GM21786 (cell line): Measurements from ENCODE around the gene RORB.

Experiments used
- ATAC-seq: cut with Tn5 transposase; IDR thresholded peaks from one replicate; pipeline ENCODE4 v1.9.1; 2021; ENCODE audit not compliant: unreplicated experiment

Gene RORB

DNA sequence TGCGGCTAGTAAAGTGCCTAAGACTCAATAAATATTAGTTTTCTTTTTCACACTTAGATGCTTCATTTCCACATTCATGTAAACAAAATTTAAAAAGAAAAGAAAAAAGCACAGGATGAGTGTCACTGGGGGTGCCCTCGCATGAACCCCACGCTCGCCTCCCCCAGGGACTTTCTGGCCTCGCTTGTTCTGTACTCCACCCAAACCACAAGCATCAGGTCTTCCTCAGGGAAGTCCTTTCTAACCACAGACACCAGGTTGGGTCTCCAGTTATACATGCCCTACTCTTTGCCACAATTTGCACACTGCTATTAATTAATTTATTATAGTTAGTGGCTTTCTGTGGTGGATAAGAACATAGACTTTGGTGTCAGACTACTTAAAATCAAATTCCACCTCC, 92.4 kb downstream of the RORB start:
- ATAC-seq: no peak

DNA sequence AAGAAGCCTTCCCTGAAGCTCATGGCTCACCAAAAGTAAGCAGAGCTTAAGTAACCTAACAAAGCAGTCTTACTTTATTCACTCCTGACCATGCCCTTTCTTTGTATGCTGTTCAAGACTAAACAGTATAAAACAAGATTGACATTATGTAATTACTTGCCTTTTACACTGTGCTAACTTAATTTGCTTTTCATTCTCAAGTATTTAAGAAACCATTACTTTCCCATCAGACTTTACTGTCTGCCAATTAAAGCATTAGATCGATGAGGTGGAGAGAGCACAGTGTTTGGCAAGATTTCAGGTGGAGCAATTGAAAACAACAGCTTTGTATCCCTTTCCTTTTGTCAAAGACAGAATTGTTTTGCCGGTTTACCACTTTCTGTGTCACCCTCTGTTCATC, 98.2 kb downstream of the RORB start:
- no peak for ATAC-seq

GRCh38 chr9:74598874-74599273, 101.7 kb downstream of the RORB start:
- no peak for ATAC-seq

GRCh38 chr9:74609671-74610405, 112.7 kb downstream of the RORB start:
- no peak for ATAC-seq

DNA sequence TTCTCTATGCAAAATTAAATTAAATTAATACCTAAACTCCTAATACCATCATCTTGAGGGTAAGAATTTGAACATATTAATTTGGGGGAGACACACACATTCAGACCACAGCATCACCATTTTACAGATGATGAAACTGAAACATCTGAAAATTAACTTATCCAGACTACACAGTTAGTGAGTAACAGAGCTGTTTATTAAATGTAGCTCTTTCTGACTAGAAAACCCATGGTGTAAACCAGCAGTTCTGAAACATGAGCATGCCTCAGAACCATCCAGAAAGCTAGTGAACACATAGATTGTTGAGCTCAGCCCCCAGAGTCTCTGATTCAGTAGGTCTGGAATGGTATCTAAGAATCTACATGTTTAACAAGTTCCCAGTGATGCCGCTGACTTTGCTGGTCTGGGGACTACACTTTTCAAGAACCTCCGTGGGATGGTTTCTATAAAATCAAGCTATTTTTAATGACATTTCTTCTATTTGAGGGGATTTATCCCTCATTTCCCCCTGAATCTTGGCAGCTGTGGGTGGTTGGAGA, 113.5 kb downstream of the RORB start:
- ATAC-seq: no peak

- ATAC-seq: no peak
Measured at GRCh38 chr9:74630228-74630627, 133.1 kb downstream of the RORB start.

DNA sequence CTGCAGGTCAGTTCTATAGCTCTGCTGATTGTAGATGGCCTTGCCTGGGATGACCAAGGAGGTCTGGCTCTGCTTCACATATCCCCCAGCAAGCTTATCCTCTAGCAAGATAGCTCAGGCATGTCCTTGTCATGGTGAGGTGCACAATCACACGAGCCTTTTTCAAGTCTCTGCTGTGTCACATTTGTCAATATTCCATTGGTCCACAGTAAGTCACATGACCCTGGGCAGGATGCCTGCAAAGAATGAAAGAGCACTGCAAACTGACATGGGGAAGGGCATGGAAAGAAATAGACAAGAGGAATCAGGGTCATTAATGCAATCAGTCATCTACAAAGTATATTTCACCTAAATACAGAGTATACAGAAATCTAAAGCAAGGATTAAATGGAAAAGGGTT, 142.0 kb downstream of the RORB start:
- no peak for ATAC-seq

- no peak for ATAC-seq
Measured at GRCh38 chr9:74642376-74642775, 145.2 kb downstream of the RORB start.

DNA sequence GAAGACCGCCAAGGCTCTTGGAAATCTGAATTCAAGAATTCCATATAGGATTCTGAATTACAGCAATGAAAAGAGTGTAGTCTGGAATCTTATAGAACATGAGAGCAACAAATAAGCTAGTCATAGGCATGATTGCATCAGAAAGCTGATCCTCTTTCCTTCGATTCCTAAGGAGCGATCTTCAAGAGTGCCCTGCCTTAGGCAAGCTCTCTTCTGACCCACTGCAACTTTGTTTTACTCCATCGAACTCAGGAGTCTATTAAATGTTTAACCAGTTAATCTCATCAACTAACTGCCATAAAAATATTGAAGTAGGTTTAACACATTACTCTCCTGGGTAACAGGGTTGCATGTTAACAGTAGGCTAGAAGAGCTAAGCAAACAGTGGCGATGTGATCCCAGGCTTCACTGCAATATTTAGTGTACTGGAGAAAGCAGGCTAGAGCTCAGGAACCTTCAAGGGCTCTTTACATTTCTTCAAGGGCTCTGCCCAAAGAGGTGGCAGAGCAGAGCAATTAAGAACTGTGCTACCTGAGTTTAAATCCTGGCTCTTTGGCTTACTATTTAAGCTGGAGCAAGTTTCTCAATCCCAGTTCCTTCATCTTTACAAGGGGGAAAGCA, 146.3 kb downstream of the RORB start:
- ATAC-seq: no peak

GRCh38 chr9:74644023-74644422, 146.9 kb downstream of the RORB start:
- no peak for ATAC-seq

DNA sequence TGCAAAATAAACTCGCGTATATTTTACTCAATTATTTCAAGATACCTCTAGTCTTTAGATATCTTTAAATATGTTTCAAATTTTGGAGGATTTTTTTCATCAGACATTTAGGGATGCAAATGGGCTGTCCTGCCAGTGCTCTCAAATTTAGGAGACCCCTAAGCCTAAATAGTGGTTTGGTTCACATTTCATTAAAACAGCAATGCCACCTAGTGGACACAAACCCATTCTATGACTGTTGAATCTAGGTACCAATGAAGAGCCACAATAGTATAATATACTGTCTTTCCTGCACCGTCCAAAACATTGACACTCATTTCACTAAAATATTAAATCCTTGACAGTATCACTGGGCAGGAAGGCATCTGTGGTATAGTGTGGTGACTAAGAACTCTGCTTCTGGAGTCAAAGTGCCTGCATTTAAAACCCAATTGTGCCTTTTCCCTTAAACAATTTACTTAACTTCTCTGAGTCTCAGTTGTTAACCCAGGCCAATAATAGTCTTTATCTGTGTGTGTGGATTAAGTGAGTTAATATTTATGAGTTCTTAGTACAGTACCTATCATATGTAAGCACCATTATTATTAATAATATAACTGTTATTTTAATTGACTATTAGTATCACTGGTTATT, 148.0 kb downstream of the RORB start:
- ATAC-seq: no peak

- no peak for ATAC-seq
Measured at GRCh38 chr9:74653410-74654080, 156.4 kb downstream of the RORB start.

- ATAC-seq: no peak
Measured at GRCh38 chr9:74662674-74663073, 165.5 kb downstream of the RORB start.

GRCh38 chr9:74663439-74663838, 166.3 kb downstream of the RORB start:
- ATAC-seq: no peak

GRCh38 chr9:74666625-74667316, 169.6 kb downstream of the RORB start:
- ATAC-seq: no peak

DNA sequence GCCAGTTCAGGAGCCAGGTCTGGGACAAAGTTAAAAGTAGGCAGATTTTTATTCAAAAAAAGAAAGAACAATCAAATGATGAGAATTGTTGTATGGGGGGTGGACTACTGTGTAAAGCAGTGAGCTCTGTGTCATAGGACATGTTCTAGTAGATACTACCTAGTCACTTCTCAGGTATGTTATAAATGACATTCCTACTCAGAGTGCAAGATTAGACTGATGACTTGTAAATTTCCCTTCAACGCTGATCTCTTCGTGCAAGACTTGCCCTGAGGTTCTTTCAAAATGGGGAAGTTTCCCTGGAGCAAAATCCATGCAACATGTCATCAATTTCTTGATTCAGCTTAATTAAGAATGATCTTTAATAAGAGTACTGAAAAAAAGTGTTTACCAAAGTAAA, 175.1 kb downstream of the RORB start:
- ATAC-seq: no peak

DNA sequence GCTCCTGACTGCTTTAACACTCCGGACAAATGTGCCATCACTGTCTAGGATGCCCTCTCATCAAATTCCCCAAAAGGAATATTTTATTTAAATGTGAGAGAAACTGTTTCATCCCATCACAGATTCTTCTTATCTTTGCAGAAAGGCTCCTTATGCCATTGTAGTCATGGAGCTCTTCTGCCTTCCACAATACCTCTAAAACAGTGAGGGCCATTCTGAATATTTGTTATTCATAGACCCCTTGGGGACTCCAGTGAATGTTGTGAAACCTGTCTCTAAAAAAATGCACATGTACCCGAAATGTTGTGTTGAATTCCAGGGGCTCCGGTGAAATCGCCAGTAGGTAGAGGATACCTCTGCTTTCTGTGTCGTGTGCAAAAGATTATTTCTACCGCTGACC, 176.9 kb downstream of the RORB start:
- no peak for ATAC-seq

GRCh38 chr9:74681906-74682305, 184.8 kb downstream of the RORB start:
- no peak for ATAC-seq

DNA sequence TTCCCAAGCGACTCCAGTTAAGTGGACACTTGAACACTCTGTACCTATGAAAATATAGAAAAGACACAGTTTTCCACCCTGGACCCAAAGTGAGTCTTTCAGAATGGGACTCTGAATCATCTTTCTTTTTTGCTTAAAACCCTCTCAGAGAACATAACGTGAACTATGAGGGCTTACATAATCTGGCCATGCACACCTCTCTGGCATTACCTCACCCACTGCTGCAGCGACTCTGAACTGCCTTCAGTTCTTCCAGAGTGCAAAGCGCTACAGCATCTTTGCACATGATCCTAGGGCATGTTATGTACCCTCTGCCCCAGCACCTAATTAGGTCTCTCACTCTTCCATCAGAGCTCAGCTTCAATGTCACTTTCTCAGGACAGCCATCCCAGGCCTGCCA, 186.2 kb downstream of the RORB start:
- ATAC-seq: no peak

- ATAC-seq: no peak
Measured at GRCh38 chr9:74691058-74691457, 193.9 kb downstream of the RORB start.

GRCh38 chr9:74696520-74696919, 199.4 kb downstream of the RORB start:
- no peak for ATAC-seq
